Activated naive CD8-positive, alpha-beta T cell treated with anti-CD3 and anti-CD28 coated beads, Interleukin-2, amount 50 U/mL, for 24 hours (primary cell): ENCODE data around the gene TRAT1.
A peak's percentile ranks its signal among the peaks of the same experiment; 100 is the strongest.
"Not testable (repeated sequence)": the region's sequence is repeated elsewhere in the genome, so short reads cannot be mapped to it uniquely, and the experiment has no call there.

Experiments
- ATAC-seq: fragments of 150-1000 bp; cut with Tn5 transposase; one replicate; pipeline ENCODE4 v1.10.0; 2021
- DNase-seq: peaks from one replicate; pipeline ENCODE4 v3.0.0; 2021
- H3K27ac Mint-ChIP-seq: one replicate; pipeline ENCODE4 v1.8.0; 2021; ENCODE audit warnings: mild to moderate bottlenecking, mixed read lengths
- H3K27me3 Mint-ChIP-seq: one replicate; pipeline ENCODE4 v1.8.0; 2021; ENCODE audit warnings: mixed read lengths
- H3K36me3 Mint-ChIP-seq: one replicate; pipeline ENCODE4 v1.8.0; 2021; ENCODE audit warnings: low read depth, mixed read lengths
- H3K4me1 Mint-ChIP-seq: one replicate; pipeline ENCODE4 v1.8.0; 2021; ENCODE audit warnings: mixed read lengths
- H3K4me3 Mint-ChIP-seq: one replicate; pipeline ENCODE4 v1.8.0; 2021; ENCODE audit warnings: mild to moderate bottlenecking, moderate library complexity, mixed read lengths
- H3K9me3 Mint-ChIP-seq: one replicate; pipeline ENCODE4 v1.8.0; 2021; ENCODE audit warnings: mixed read lengths

The TRAT1 gene

GRCh38 chr3:108822123-108822897 is at the start of gene TRAT1:
Gene TRAT1, plus strand, starts transcription at chr3:108822786. Its CDS starts 142 bp downstream, at chr3:108822928.
- Mint-ChIP-seq H3K36me3 (no peaks in the 10 kb centered on the region), H3K9me3 (no peaks in the 10 kb centered on the region), H3K4me3 (peak within 1 kb of the TSS; percentile 81), H3K4me1 (peaks cover 53% of the 10 kb centered on the region), H3K27ac (peak within 1 kb of the TSS; percentile 90), H3K27me3 (no peaks in the 10 kb centered on the region)
- no peak for DNase-seq
- ATAC-seq = no peak

GRCh38 chr3:108775649-108776048 is 46.9 kb upstream of the TRAT1 start:
- DNase-seq (no peak), ATAC-seq (no peak)
- Mint-ChIP-seq H3K9me3 (no peaks in the 10 kb centered on the region), H3K36me3 (no peaks in the 10 kb centered on the region), H3K4me3 (no peak overlapping the region), H3K4me1 (peaks cover 34% of the 10 kb centered on the region), H3K27me3 (no peaks in the 10 kb centered on the region), H3K27ac (no peak overlapping the region)

GRCh38 chr3:108779496-108779895 is 43.1 kb upstream of the TRAT1 start:
- ATAC-seq (no peak), DNase-seq (no peak)
- Mint-ChIP-seq H3K9me3 (no peaks in the 10 kb centered on the region), H3K27me3 (no peaks in the 10 kb centered on the region), H3K4me3 (no peak overlapping the region), H3K4me1 (peaks cover 36% of the 10 kb centered on the region), H3K36me3 (no peaks in the 10 kb centered on the region), H3K27ac (no peak overlapping the region)

DNA sequence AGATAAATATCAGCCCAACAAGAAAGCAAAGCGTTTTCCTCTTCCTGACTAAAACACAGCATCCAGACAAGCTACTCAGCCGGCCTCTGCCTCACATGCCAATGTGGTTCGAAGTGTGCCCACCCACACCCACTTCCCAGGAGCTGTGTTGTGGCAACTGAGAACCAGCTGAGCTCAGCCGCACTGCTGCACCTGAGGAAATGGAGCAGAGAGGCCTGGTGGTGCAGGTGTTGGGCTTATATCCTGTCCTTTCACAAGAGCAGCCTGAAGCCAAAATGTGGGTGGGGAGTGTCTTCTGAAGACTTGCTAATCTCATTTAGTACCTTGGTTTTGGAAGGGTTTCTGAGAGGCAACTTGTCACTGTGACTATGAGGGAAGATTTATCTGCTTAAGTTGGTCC is 42.4 kb upstream of the TRAT1 start:
- ATAC-seq (peak; percentile 40), DNase-seq (peak; percentile 18)
- Mint-ChIP-seq H3K4me1 (peaks cover 36% of the 10 kb centered on the region), H3K27ac (no peak overlapping the region), H3K36me3 (no peaks in the 10 kb centered on the region), H3K4me3 (no peak overlapping the region), H3K9me3 (no peaks in the 10 kb centered on the region), H3K27me3 (no peaks in the 10 kb centered on the region)

- Mint-ChIP-seq H3K4me3 (no peak overlapping the region), H3K36me3 (no peaks in the 10 kb centered on the region), H3K27ac (no peak overlapping the region), H3K4me1 (no peaks in the 10 kb centered on the region), H3K9me3 (peaks cover 3% of the 10 kb centered on the region), H3K27me3 (no peaks in the 10 kb centered on the region)
- DNase-seq = no peak
- no peak for ATAC-seq
Observed at GRCh38 chr3:108791473-108791872, 31.1 kb upstream of the TRAT1 start.

- DNase-seq (no peak), ATAC-seq (no peak)
- no peaks in the 10 kb centered on the region for H3K27me3 Mint-ChIP-seq
- peaks cover 12% of the 10 kb centered on the region for H3K9me3 Mint-ChIP-seq
- H3K4me1 Mint-ChIP-seq = peaks cover 15% of the 10 kb centered on the region
- no peak overlapping the region for H3K27ac Mint-ChIP-seq
- H3K4me3 Mint-ChIP-seq = no peak overlapping the region
- no peaks in the 10 kb centered on the region for H3K36me3 Mint-ChIP-seq
Observed at GRCh38 chr3:108804437-108804836, 18.1 kb upstream of the TRAT1 start.

- Mint-ChIP-seq H3K4me1 (peaks cover 15% of the 10 kb centered on the region), H3K9me3 (peaks cover 12% of the 10 kb centered on the region), H3K36me3 (no peaks in the 10 kb centered on the region), H3K27ac (no peak overlapping the region), H3K27me3 (no peaks in the 10 kb centered on the region), H3K4me3 (no peak overlapping the region)
- ATAC-seq (no peak), DNase-seq (no peak)
Observed at GRCh38 chr3:108804966-108805365, 17.6 kb upstream of the TRAT1 start.

DNA sequence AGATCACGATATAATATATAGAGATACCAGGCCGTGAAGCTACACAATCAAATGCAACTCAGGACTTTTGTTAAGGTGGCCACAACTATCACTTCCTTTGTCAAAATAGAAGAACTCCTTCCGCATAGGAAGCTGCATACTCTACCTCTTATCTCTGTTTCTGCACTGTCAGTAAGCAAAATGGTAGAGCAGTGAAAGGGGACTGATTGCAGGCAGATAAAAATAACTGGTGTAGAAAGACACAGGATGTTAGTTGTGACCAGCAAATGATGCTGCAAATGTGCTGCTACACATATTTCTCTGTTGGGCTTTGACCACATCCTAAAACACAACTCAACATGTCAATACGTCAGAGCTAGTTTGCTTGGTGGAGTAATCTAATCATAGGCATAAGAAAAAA is 16.3 kb upstream of the TRAT1 start:
- no peaks in the 10 kb centered on the region for H3K27me3 Mint-ChIP-seq
- DNase-seq = no peak
- H3K4me3 Mint-ChIP-seq = no peak overlapping the region
- peaks cover 15% of the 10 kb centered on the region for H3K4me1 Mint-ChIP-seq
- H3K27ac Mint-ChIP-seq = peak overlapping the region; percentile 67
- peak; percentile 82 for ATAC-seq
- H3K9me3 Mint-ChIP-seq = peaks cover 7% of the 10 kb centered on the region
- no peaks in the 10 kb centered on the region for H3K36me3 Mint-ChIP-seq

GRCh38 chr3:108818404-108818803 is 4.2 kb upstream of the TRAT1 start:
- DNase-seq (peak; percentile 40), ATAC-seq (peak; percentile 97)
- Mint-ChIP-seq H3K27me3 (no peaks in the 10 kb centered on the region), H3K27ac (no peak overlapping the region), H3K9me3 (peaks cover 4% of the 10 kb centered on the region), H3K4me3 (peak overlapping the region; percentile 3), H3K4me1 (peaks cover 36% of the 10 kb centered on the region), H3K36me3 (no peaks in the 10 kb centered on the region)

GRCh38 chr3:108820586-108820985 is 2.0 kb upstream of the TRAT1 start:
- Mint-ChIP-seq H3K27me3 (no peaks in the 10 kb centered on the region), H3K4me3 (peak overlapping the region; percentile 58), H3K9me3 (peaks cover under 1% of the 10 kb centered on the region), H3K36me3 (no peaks in the 10 kb centered on the region), H3K4me1 (peaks cover 45% of the 10 kb centered on the region), H3K27ac (peak overlapping the region; percentile 86)
- DNase-seq (no peak), ATAC-seq (no peak)

DNA sequence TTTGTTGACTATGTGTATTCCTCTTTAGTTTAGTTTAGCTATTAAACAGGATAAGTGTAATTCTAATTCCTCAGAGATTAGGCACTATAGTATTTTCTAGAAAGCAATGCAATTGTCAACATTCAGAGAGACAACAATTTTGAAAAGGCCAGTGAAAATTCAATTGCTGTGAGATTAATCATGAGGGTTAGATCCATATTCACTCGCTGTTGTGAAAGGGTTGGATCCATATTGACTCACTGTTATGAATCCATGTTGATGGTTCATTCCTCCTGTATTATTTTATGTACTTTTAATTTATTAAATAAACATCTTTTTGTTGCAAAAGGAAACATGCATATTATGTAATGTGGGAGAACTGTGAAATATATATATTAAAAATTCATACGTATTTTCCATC is 641 bp downstream of the TRAT1 start:
- Mint-ChIP-seq H3K4me1 (peaks cover 62% of the 10 kb centered on the region), H3K27me3 (no peaks in the 10 kb centered on the region), H3K9me3 (no peaks in the 10 kb centered on the region), H3K27ac (peak overlapping the region; percentile 90), H3K36me3 (no peaks in the 10 kb centered on the region), H3K4me3 (peak overlapping the region; percentile 81)
- no peak for DNase-seq
- no peak for ATAC-seq

- not testable (repeated sequence) for H3K9me3 Mint-ChIP-seq, H3K36me3 Mint-ChIP-seq
- H3K4me1 Mint-ChIP-seq = peaks cover 62% of the 10 kb centered on the region
Observed at GRCh38 chr3:108823803-108824202, 1.2 kb downstream of the TRAT1 start.

DNA sequence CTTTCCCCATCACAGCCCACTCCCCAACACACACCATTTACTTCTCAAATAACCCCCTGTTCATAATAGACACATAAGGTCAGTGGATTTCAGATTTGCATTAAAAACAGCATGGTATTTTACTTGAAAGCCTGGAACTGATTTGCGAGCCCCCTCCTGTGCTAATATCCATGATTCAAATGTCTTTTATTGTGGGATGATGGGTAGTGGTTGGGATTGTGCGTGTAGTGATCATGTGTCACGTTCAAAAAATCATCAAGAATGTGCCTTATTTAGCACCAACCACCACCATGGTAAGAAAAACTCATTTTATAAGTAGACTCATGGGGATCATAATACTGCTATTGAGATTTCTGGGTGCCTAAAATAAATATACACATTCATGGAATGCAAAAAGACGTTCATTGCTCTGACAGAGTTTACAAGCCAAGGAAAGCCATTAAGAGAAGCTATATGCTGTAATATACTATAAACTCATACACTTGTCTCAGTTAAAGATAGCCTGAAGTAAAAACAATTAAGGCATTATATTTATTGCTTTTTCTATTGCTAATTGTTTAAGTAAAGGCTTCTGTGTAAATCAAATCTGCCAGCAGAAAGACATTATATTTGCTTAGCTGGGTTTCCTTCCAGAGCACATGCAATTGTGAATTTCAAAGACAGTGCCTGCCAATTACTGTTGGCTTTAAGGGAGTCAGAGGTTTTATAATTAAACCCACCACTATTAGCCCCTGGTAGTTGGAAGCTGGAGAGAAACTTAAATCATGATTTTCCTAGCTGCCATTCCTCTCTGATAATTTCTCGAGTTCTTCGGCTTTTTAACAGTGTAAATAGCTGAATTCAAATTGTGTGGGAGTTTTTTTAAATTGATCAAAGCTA is 4.0 kb downstream of the TRAT1 start:
- Mint-ChIP-seq H3K4me1 (peaks cover 65% of the 10 kb centered on the region), H3K27ac (peak overlapping the region; percentile 70), H3K36me3 (no peaks in the 10 kb centered on the region), H3K9me3 (no peaks in the 10 kb centered on the region), H3K4me3 (peak overlapping the region; percentile 75), H3K27me3 (no peaks in the 10 kb centered on the region)
- no peak for DNase-seq
- no peak for ATAC-seq

More at GRCh38 chr3:108823803-108824202, 1.2 kb downstream of the TRAT1 start:
- ATAC-seq, H3K27me3 Mint-ChIP-seq, DNase-seq: not testable (repeated sequence)
- H3K27ac Mint-ChIP-seq = peak overlapping the region; percentile 70
- H3K4me3 Mint-ChIP-seq = peak overlapping the region; percentile 75

- Mint-ChIP-seq H3K36me3 (no peaks in the 10 kb centered on the region), H3K4me1 (peaks cover 83% of the 10 kb centered on the region), H3K9me3 (no peaks in the 10 kb centered on the region), H3K4me3 (no peak overlapping the region), H3K27me3 (no peaks in the 10 kb centered on the region), H3K27ac (peak overlapping the region; percentile 14)
- DNase-seq (no peak), ATAC-seq (no peak)
Observed at GRCh38 chr3:108830381-108830780, 7.8 kb downstream of the TRAT1 start.
